ENCODE results near the gene CREB5.

CREB5 gene

GRCh38 chr7:28747404-28747803, 335.1 kb downstream of the CREB5 start:
- TF ChIP-seq CTCF (IDR thresholded peaks at IDR 0.05; ENCODE audit: low read depth, low read length, missing control alignments) = no peak
- H3K4me3 ChIP-seq (replicated peaks; ENCODE audit: low read depth, low read length) = no peak overlapping the region
- no peak for DNase-seq (ENCODE audit: extremely low read depth, low read depth)

- no peak overlapping the region for H3K4me3 ChIP-seq (replicated peaks; ENCODE audit: low read depth, low read length)
- no peak for DNase-seq (ENCODE audit: extremely low read depth, low read depth)
- TF ChIP-seq CTCF (IDR thresholded peaks at IDR 0.05; ENCODE audit: low read depth, low read length, missing control alignments) = no peak
Measured at GRCh38 chr7:28747854-28748253, 335.5 kb downstream of the CREB5 start.

GRCh38 chr7:28748346-28748745, 336.0 kb downstream of the CREB5 start:
- DNase-seq (ENCODE audit: extremely low read depth, low read depth) = no peak
- TF ChIP-seq CTCF (IDR thresholded peaks at IDR 0.05; ENCODE audit: low read depth, low read length, missing control alignments) = no peak
- no peak overlapping the region for H3K4me3 ChIP-seq (replicated peaks; ENCODE audit: low read depth, low read length)

- no peak for TF ChIP-seq CTCF (IDR thresholded peaks at IDR 0.05; ENCODE audit: low read depth, low read length, missing control alignments)
- no peak overlapping the region for H3K4me3 ChIP-seq (replicated peaks; ENCODE audit: low read depth, low read length)
- peak; percentile 48 for DNase-seq (ENCODE audit: extremely low read depth, low read depth)
Measured at GRCh38 chr7:28748933-28749584, 336.7 kb downstream of the CREB5 start.

GRCh38 chr7:28749638-28750037, 337.3 kb downstream of the CREB5 start:
- TF ChIP-seq CTCF (IDR thresholded peaks at IDR 0.05; ENCODE audit: low read depth, low read length, missing control alignments) = no peak
- no peak for DNase-seq (ENCODE audit: extremely low read depth, low read depth)
- no peak overlapping the region for H3K4me3 ChIP-seq (replicated peaks; ENCODE audit: low read depth, low read length)

GRCh38 chr7:28750981-28751380, 338.7 kb downstream of the CREB5 start:
- no peak overlapping the region for H3K4me3 ChIP-seq (replicated peaks; ENCODE audit: low read depth, low read length)
- no peak for DNase-seq (ENCODE audit: extremely low read depth, low read depth)
- TF ChIP-seq CTCF (IDR thresholded peaks at IDR 0.05; ENCODE audit: low read depth, low read length, missing control alignments) = no peak

- no peak overlapping the region for H3K4me3 ChIP-seq (replicated peaks; ENCODE audit: low read depth, low read length)
- no peak for TF ChIP-seq CTCF (IDR thresholded peaks at IDR 0.05; ENCODE audit: low read depth, low read length, missing control alignments)
- no peak for DNase-seq (ENCODE audit: extremely low read depth, low read depth)
Measured at GRCh38 chr7:28753613-28754012, 341.3 kb downstream of the CREB5 start.

Data from HFF-Myc (cell line).